ENCODE measurements around the gene C1orf56.

DNA sequence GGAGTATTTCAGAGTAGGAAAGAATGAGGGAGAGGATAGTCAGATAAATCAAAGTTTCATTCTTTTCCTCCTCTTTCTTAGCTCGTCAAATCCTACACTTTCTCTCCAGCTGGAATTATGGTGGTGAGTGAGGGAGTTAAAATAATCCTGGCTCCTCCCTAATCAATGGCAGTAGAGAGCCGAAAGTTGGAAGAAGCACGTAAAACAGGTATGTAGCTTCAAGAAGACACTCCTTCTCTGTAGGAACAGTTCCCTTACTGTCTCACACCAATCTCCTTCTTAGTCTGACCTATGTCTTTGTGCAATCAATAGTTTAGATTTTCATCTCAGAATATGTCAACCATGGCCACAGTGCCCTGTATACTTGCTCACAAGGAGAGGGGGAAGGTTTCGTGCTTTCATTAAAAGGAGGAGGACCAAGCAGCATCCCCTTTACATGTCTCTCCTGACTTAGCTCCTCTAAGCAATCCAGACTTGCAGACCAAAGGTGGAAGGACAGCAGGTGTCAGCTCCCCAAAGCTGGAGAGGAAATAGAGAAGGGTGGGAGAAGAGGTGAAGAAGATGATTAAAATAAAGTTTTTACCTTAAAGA is 41.7 kb upstream of the C1orf56 start:
- TF ChIP-seq, protein P1, sequence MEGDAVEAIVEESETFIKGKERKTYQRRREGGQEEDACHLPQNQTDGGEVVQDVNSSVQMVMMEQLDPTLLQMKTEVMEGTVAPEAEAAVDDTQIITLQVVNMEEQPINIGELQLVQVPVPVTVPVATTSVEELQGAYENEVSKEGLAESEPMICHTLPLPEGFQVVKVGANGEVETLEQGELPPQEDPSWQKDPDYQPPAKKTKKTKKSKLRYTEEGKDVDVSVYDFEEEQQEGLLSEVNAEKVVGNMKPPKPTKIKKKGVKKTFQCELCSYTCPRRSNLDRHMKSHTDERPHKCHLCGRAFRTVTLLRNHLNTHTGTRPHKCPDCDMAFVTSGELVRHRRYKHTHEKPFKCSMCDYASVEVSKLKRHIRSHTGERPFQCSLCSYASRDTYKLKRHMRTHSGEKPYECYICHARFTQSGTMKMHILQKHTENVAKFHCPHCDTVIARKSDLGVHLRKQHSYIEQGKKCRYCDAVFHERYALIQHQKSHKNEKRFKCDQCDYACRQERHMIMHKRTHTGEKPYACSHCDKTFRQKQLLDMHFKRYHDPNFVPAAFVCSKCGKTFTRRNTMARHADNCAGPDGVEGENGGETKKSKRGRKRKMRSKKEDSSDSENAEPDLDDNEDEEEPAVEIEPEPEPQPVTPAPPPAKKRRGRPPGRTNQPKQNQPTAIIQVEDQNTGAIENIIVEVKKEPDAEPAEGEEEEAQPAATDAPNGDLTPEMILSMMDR (IDR thresholded peaks at IDR 0.05): no peak
- no peak for TF ChIP-seq POLR2A (IDR thresholded peaks at IDR 0.05)

All from vagina (tissue), 2 donors.